Prostate gland (tissue), 2 donors: ENCODE data around the gene MPP3. TPM values are rescaled to one million over a fixed set of nuclear protein-coding genes. Genes with fewer than 3 reads are reported as not detected.
"Not testable (repeated sequence)": the region's sequence is repeated elsewhere in the genome, so short reads cannot be mapped to it uniquely, and the experiment has no call there.

ENCODE experiments used
- DNase-seq: peaks from one replicate; pipeline ENCODE4 v3.0.0-alpha.2; 2019; ENCODE audit warnings: low spot score
- H3K27ac ChIP-seq, 2 donors: fragments of 200-600 bp; sonication (generic); 2 replicates each; pipeline ENCODE4 v1.5.1; 2017 to 2019
- H3K27me3 ChIP-seq: fragments of 200-600 bp; sonication (generic); replicated peaks from 2 replicates; pipeline ENCODE4 v1.5.1; 2019; ENCODE audit not compliant: insufficient read depth
- H3K36me3 ChIP-seq, 2 donors: fragments of 200-600 bp; sonication (generic); 1 replicate in 1 of 2; 2 replicates in 1 of 2; pipeline versions ENCODE4 v1.5.1 to v1.8.1; 2017 to 2019
- H3K4me1 ChIP-seq: fragments of 200-600 bp; sonication (generic); replicated peaks from 2 replicates; pipeline ENCODE4 v1.5.1; 2019
- H3K4me3 ChIP-seq, 2 donors: fragments of 200-600 bp; sonication (generic); 2 replicates each; pipeline ENCODE4 v1.5.1; 2017 to 2019
- H3K9me3 ChIP-seq: fragments of 200-600 bp; sonication (generic); 2 replicates; pipeline ENCODE4 v1.5.1; 2017
- POLR2A ChIP-seq: fragments of 450-650 bp; IDR thresholded peaks from one replicate; pipeline ENCODE4 v1.6.1; 2016; ENCODE audit warnings: antibody characterized with exemption, mild to moderate bottlenecking
- POLR2AphosphoS5 ChIP-seq: sonication (generic); formaldehyde crosslinking; IDR thresholded peaks from one replicate; pipeline ENCODE4 v1.6.1; 2017; ENCODE audit warnings: antibody characterized with exemption
- WGBS: methylation state at CpG from one replicate; pipeline ENCODE4 v1.1.5; 2018; 5-methylcytosine and 5-hydroxymethylcytosine counted together
- intact Hi-C: fragments of 100-400 bp; cut with DNase I; formaldehyde crosslinking; loops from one replicate; pipeline ENCODE4 v1.14.2; 2022
- total RNA-seq, 2 donors: library from RNA; depleted of rRNA; stranded (reverse); fragments of >200 nt; gene quantifications; one replicate each; pipeline ENCODE4 v1.1.0, GENCODE V29; 2016
- TF ChIP-seq, protein P1 (sequence below), 4 experiments: fragments of 200-600 bp in 2 of 4; fragments of 450-650 bp in 2 of 4; sonication (generic) in 2 of 4; IDR thresholded peaks; 1 replicate in 3 of 4; 2 replicates in 1 of 4; pipeline ENCODE4 v1.5.1; 2016 to 2019; ENCODE audit warnings: antibody characterized with exemption in 4 of 4, mild to moderate bottlenecking in 2 of 4, moderate library complexity in 2 of 4

MPP3 gene
- total RNA-seq, 2 donors from 2014 or later = 4.4 to 16.4 TPM

DNA sequence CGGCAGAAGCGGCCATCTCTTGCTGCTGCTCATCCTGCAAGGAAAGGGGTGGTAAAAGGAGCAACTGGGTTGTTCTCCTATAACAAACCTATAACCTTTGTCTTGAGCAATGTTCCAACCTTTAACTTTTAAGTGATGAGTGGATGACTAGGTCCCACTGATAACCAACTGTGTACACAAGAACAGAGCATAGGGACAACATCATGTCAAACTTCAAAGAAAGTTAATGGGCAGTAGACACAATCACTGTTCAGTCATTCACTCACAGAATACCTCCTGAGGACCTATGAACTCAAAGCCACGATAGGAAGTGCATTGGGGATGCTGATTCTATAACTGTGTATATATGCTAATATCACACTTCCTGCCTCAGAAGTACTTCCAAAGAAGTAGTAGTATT, 31.1 kb downstream of the MPP3 start:
- Histone ChIP-seq H3K27ac (no peak overlapping the region), H3K27me3 (no peaks in the 10 kb centered on the region), H3K4me1 (no peaks in the 10 kb centered on the region), H3K9me3 (no peaks in the 10 kb centered on the region), H3K36me3 (no peaks in the 10 kb centered on the region), H3K4me3 (no peak overlapping the region)
- intact Hi-C loops = no loop called here
- no peak for DNase-seq
- TF ChIP-seq POLR2AphosphoS5 (no peak), POLR2A (no peak)
- TF ChIP-seq, protein P1, sequence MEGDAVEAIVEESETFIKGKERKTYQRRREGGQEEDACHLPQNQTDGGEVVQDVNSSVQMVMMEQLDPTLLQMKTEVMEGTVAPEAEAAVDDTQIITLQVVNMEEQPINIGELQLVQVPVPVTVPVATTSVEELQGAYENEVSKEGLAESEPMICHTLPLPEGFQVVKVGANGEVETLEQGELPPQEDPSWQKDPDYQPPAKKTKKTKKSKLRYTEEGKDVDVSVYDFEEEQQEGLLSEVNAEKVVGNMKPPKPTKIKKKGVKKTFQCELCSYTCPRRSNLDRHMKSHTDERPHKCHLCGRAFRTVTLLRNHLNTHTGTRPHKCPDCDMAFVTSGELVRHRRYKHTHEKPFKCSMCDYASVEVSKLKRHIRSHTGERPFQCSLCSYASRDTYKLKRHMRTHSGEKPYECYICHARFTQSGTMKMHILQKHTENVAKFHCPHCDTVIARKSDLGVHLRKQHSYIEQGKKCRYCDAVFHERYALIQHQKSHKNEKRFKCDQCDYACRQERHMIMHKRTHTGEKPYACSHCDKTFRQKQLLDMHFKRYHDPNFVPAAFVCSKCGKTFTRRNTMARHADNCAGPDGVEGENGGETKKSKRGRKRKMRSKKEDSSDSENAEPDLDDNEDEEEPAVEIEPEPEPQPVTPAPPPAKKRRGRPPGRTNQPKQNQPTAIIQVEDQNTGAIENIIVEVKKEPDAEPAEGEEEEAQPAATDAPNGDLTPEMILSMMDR (IDR thresholded peaks at IDR 0.05) = no peak
- WGBS = 90% methylated on average over 3 of the region's 3 CpGs

DNA sequence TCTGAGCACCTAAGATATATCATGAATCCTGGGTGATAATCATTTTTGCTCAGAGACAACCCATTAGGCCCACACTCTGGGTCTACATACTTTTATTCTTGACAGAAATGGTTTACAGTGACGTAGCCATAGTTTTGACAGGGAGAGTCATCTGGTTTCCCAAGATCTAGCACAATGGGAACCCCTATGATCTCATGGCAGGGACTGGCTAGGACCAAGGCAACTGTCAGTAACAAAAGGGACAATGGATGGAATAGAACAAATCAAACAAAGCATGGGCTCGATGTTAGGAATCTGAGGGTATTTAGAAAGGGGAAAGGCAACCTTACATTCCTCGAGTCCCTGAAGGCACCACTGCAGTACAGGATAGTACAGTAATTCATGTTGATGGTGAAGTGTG, 32.2 kb downstream of the MPP3 start:
- Histone ChIP-seq H3K4me3 (no peak overlapping the region), H3K27ac (no peak overlapping the region), H3K27me3 (no peaks in the 10 kb centered on the region), H3K9me3 (no peaks in the 10 kb centered on the region), H3K4me1 (no peaks in the 10 kb centered on the region), H3K36me3 (no peaks in the 10 kb centered on the region)
- intact Hi-C loops = no loop called here
- WGBS = 88% methylated on average over 3 of the region's 3 CpGs
- no peak for DNase-seq
- TF ChIP-seq POLR2AphosphoS5 = no peak
- no peak for TF ChIP-seq POLR2A
- TF ChIP-seq, protein P1 (IDR thresholded peaks at IDR 0.05) = no peak

DNA sequence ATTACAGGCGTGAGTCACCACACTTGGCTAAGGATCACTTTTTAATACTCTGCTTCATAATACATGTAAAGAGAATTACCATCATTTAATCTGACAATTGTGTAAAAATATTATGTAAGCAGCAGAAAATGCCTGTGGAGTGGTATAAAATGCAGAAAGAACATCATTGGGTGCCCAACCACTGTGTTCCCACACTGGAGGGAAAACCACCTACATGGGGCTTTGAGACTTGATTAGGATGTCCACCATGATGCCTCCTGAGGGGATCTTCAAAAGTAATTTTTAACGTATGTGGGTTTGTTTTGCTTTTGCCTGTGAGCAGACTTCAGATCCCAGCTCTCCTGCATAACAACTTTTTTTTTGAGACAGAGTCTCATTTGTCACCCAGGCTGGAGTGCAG, 33.9 kb downstream of the MPP3 start:
- no peak for DNase-seq
- no peaks in the 10 kb centered on the region for H3K27me3 ChIP-seq
- 86% methylated on average over 2 of the region's 2 CpGs for WGBS
- H3K9me3 ChIP-seq = no peaks in the 10 kb centered on the region
- no peak overlapping the region for H3K27ac ChIP-seq
- no peaks in the 10 kb centered on the region for H3K36me3 ChIP-seq
- H3K4me1 ChIP-seq = no peaks in the 10 kb centered on the region
- no peak overlapping the region for H3K4me3 ChIP-seq
- no peak for TF ChIP-seq POLR2AphosphoS5
- no peak for TF ChIP-seq POLR2A
- TF ChIP-seq, protein P1 (IDR thresholded peaks at IDR 0.05) = no peak
- intact Hi-C loops = no loop called here

DNA sequence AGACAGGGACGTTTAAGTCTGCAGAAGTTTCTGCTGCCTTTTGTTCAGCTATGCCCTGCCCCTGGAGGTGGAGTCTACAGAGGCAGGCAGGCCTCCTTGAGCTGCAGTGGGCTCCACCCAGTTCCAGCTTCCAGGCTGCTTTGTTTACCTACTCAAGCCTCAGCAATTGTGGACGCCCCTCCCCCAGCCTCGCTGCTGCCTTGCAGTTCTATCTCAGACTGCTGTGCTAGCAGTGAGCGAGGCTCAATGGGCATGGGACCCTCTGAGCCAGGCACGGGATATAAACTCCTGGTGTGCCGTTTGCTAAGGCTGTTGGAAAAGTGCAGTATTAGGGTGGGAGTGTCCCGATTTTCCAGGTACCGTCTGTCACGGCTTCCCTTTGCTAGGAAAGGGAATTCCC, 34.9 kb downstream of the MPP3 start:
- DNase-seq, H3K27me3 ChIP-seq, H3K9me3 ChIP-seq, H3K27ac ChIP-seq, intact Hi-C loops, H3K4me1 ChIP-seq, H3K36me3 ChIP-seq, H3K4me3 ChIP-seq: not testable (repeated sequence)
- 89% methylated on average over 8 of the region's 9 CpGs for WGBS

DNA sequence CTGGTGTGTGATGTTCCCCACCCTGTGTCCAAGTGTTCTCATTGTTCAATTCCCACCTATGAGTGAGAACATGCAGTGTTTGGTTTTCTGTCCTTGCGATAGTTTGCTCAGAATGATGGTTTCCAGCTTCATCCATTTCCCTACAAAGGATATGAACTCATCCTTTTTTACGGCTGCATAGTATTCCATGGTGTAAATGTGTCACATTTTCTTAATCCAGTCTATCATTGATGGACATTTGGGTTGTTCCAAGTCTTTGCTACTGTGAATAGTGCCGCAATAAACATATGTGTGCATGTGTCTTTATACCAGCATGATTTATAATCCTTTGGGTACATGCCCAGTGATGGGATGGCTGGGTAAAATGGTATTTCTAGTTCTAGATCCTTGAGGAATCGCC, 40.3 kb downstream of the MPP3 start:
- H3K27ac ChIP-seq, H3K27me3 ChIP-seq, intact Hi-C loops, H3K36me3 ChIP-seq, H3K9me3 ChIP-seq, DNase-seq, H3K4me3 ChIP-seq, H3K4me1 ChIP-seq: not testable (repeated sequence)
- 80% methylated on average over 4 of the region's 4 CpGs for WGBS

DNA sequence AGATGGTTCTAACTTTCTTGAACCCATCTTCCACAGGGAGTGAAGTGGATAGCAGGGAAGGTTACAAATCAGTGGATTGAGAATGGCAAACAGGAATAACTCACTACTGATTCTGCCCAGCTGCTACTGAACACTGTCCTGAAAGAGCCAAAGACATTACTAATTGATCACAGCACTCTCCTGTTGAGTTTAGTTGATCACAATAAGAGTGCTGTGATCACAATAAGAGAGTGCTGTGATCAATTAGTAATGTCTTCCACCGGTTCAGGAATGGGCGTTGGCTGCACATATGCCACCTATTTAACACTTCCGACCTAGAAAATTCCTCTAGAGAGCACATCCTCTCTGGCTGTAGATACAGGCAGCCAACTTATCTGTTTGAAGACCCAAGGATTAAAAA, 41.4 kb downstream of the MPP3 start:
- DNase-seq = no peak
- no peak overlapping the region for H3K4me3 ChIP-seq
- WGBS = 10% methylated on average over 3 of the region's 3 CpGs
- H3K36me3 ChIP-seq = no peaks in the 10 kb centered on the region
- no peak overlapping the region for H3K27ac ChIP-seq
- no peak for TF ChIP-seq POLR2A
- TF ChIP-seq POLR2AphosphoS5 = peak; percentile 32
- no peaks in the 10 kb centered on the region for H3K9me3 ChIP-seq
- no peaks in the 10 kb centered on the region for H3K4me1 ChIP-seq
- H3K27me3 ChIP-seq = no peaks in the 10 kb centered on the region
- intact Hi-C loops = no loop called here
